SU-DHL-6 (cell line): ENCODE results near the gene ST7L.

Experiments
- H2AFZ ChIP-seq: fragments of 200-600 bp; sonication (generic); 2 replicates; pipeline ENCODE4 v1.6.1; 2014; ENCODE audit warnings: low read depth, mild to moderate bottlenecking, moderate library complexity, mixed read lengths, antibody characterized with exemption, low read length; ENCODE audit not compliant: severe bottlenecking
- H3F3A ChIP-seq: fragments of 200-600 bp; shearing (Covaris generic); 2 replicates; pipeline ENCODE4 v1.6.0; 2016; ENCODE audit warnings: antibody characterized with exemption, mild to moderate bottlenecking; ENCODE audit not compliant: insufficient read depth
- H3K27ac ChIP-seq: fragments of 200-600 bp; sonication (generic); 2 replicates; pipeline ENCODE4 v1.5.1; 2016; ENCODE audit warnings: low read depth, mild to moderate bottlenecking, low read length, moderate library complexity, mixed read lengths
- H3K27me3 ChIP-seq: fragments of 200-600 bp; sonication (generic), shearing (Covaris generic); 2 replicates; pipeline ENCODE4 v1.6.0; 2014; ENCODE audit warnings: mild to moderate bottlenecking, low read length
- H3K36me3 ChIP-seq: fragments of 200-600 bp; sonication (generic); 2 replicates; pipeline ENCODE4 v1.6.1; 2014; ENCODE audit warnings: mild to moderate bottlenecking, low read length, mixed read lengths
- H3K4me2 ChIP-seq: fragments of 300-600, 200-600 bp; shearing (Covaris generic), sonication (generic); 2 replicates; pipeline ENCODE4 v1.6.0; 2014; ENCODE audit warnings: low read length, low read depth, mild to moderate bottlenecking; ENCODE audit not compliant: poor library complexity, severe bottlenecking
- H3K4me3 ChIP-seq: fragments of 200-600 bp; sonication (generic); 2 replicates; pipeline ENCODE4 v1.5.1; 2014; ENCODE audit warnings: antibody characterized with exemption, low read length, mild to moderate bottlenecking, mixed read lengths; ENCODE audit not compliant: insufficient read depth, poor library complexity, severe bottlenecking
- H3K79me2 ChIP-seq: fragments of 200-600 bp; sonication (generic); 2 replicates; pipeline ENCODE4 v1.6.1; 2014; ENCODE audit warnings: mild to moderate bottlenecking, low read length, moderate library complexity; ENCODE audit not compliant: insufficient read depth
- H3K9ac ChIP-seq: fragments of 200-600 bp; sonication (generic); 2 replicates; pipeline ENCODE4 v1.7.0; 2014; ENCODE audit warnings: mild to moderate bottlenecking, low read length
- H3K9me2 ChIP-seq: fragments of 200-600 bp; sonication (generic); replicated peaks from 2 replicates; pipeline ENCODE4 v1.6.1; 2014; ENCODE audit warnings: low read length; ENCODE audit not compliant: insufficient read depth
- H3K9me3 ChIP-seq: fragments of 200-600 bp; sonication (generic); 2 replicates; pipeline ENCODE4 v1.6.1; 2014; ENCODE audit warnings: low read length, mixed read lengths; ENCODE audit not compliant: insufficient read depth
- H4K20me1 ChIP-seq: fragments of 200-600 bp; sonication (generic); 2 replicates; pipeline ENCODE4 v1.6.1; 2014; ENCODE audit warnings: low read depth, mild to moderate bottlenecking, antibody characterized with exemption, low read length, moderate library complexity, mixed read lengths
- CTCF ChIP-seq: fragments of 200-600 bp; sonication (generic); IDR thresholded peaks from one replicate; pipeline ENCODE4 v1.5.1; 2017; ENCODE audit warnings: antibody characterized with exemption, mild to moderate bottlenecking, low read length, moderate library complexity; ENCODE audit not compliant: insufficient read depth, poor library complexity, severe bottlenecking
- EZH2phosphoT487 ChIP-seq: fragments of 200-600 bp; sonication (generic), shearing (Covaris generic); conservative IDR thresholded peaks from 2 replicates; pipeline ENCODE4 v1.6.1; 2018; ENCODE audit warnings: mild to moderate bottlenecking, antibody characterized with exemption, low read length, moderate library complexity, mixed read lengths

Gene ST7L

GRCh38 chr1:112510340-112510739 lies 108.6 kb downstream of the ST7L start:
- no peaks in the 10 kb centered on the region for H3F3A ChIP-seq
- TF ChIP-seq EZH2phosphoT487 (no peak), CTCF (no peak)
- no peaks in the 10 kb centered on the region for H3K9me3 ChIP-seq
- no peaks in the 10 kb centered on the region for H3K79me2 ChIP-seq
- H3K27me3 ChIP-seq, result no peaks in the 10 kb centered on the region
- H3K9ac ChIP-seq, result no peak overlapping the region
- no peak overlapping the region for H3K27ac ChIP-seq
- no peak overlapping the region for H3K4me2 ChIP-seq
- H3K36me3 ChIP-seq, result no peaks in the 10 kb centered on the region
- H2AFZ ChIP-seq, result no peak overlapping the region
- H3K4me3 ChIP-seq, result no peak overlapping the region
- H4K20me1 ChIP-seq, result no peaks in the 10 kb centered on the region
- no peaks in the 10 kb centered on the region for H3K9me2 ChIP-seq

GRCh38 chr1:112509660-112510178 lies 109.2 kb downstream of the ST7L start:
- Histone ChIP-seq H3K4me2 (no peak overlapping the region), H3K79me2 (no peaks in the 10 kb centered on the region), H3K27ac (no peak overlapping the region), H3K36me3 (no peaks in the 10 kb centered on the region), H3K9me3 (no peaks in the 10 kb centered on the region), H3K9me2 (no peaks in the 10 kb centered on the region), H3K4me3 (no peak overlapping the region), H2AFZ (no peak overlapping the region), H3K9ac (no peak overlapping the region), H3K27me3 (no peaks in the 10 kb centered on the region), H4K20me1 (no peaks in the 10 kb centered on the region), H3F3A (no peaks in the 10 kb centered on the region)
- TF ChIP-seq CTCF (no peak), EZH2phosphoT487 (no peak)

GRCh38 chr1:112509005-112509659 lies 109.8 kb downstream of the ST7L start:
- no peaks in the 10 kb centered on the region for H3K36me3 ChIP-seq
- H3K27me3 ChIP-seq, result no peaks in the 10 kb centered on the region
- H3K9me2 ChIP-seq, result no peaks in the 10 kb centered on the region
- TF ChIP-seq EZH2phosphoT487, result no peak
- TF ChIP-seq CTCF, result no peak
- H2AFZ ChIP-seq, result no peak overlapping the region
- H3K27ac ChIP-seq, result no peak overlapping the region
- H3K79me2 ChIP-seq, result no peaks in the 10 kb centered on the region
- no peaks in the 10 kb centered on the region for H3K9me3 ChIP-seq
- no peaks in the 10 kb centered on the region for H4K20me1 ChIP-seq
- peak overlapping the region; percentile 44 for H3K4me3 ChIP-seq
- H3K4me2 ChIP-seq, result peak overlapping the region; percentile 54
- H3K9ac ChIP-seq, result no peak overlapping the region
- H3F3A ChIP-seq, result no peaks in the 10 kb centered on the region
